Stimulated activated CD8-positive, alpha-beta memory T cell treated with anti-CD3 and anti-CD28 coated beads, Interleukin-15, amount 100 ng/mL, for 24 hours (primary cell): ENCODE results near the gene IPMK.
A peak's percentile ranks its signal among the peaks of the same experiment; 100 is the strongest.

Source experiments
- DNase-seq: peaks from one replicate; pipeline ENCODE4 v3.0.0-alpha.2; 2020; ENCODE audit warnings: low read depth

Gene IPMK

GRCh38 chr10:58267713-58268453 is at the start of gene IPMK:
TSS of gene IPMK (minus strand) at chr10:58267894. CDS start at chr10:58267611, 283 bp downstream.
- DNase-seq: peak; percentile 86

- no peak for DNase-seq
These were observed 49.2 kb upstream of the IPMK start for GRCh38 chr10:58316874-58317273.

- no peak for DNase-seq
These were observed 43.3 kb upstream of the IPMK start for GRCh38 chr10:58311026-58311425.

GRCh38 chr10:58307676-58308075 is 40.0 kb upstream of the IPMK start:
- no peak for DNase-seq

GRCh38 chr10:58305821-58306220 is 38.1 kb upstream of the IPMK start:
- no peak for DNase-seq

- DNase-seq: no peak
These were observed 36.5 kb upstream of the IPMK start for GRCh38 chr10:58304099-58304633.

- no peak for DNase-seq
These were observed 34.6 kb upstream of the IPMK start for GRCh38 chr10:58302254-58302653.

GRCh38 chr10:58300676-58301075 is 33.0 kb upstream of the IPMK start:
- no peak for DNase-seq

- DNase-seq: no peak
These were observed 31.9 kb upstream of the IPMK start for GRCh38 chr10:58299580-58299979.

- no peak for DNase-seq
These were observed 26.3 kb upstream of the IPMK start for GRCh38 chr10:58293989-58294388.

GRCh38 chr10:58291538-58292174 is 24.0 kb upstream of the IPMK start:
- DNase-seq: no peak

GRCh38 chr10:58282615-58283014 is 14.9 kb upstream of the IPMK start:
- no peak for DNase-seq

- DNase-seq: no peak
These were observed 13.5 kb upstream of the IPMK start for GRCh38 chr10:58281092-58281752.

- DNase-seq: no peak
These were observed 12.8 kb upstream of the IPMK start for GRCh38 chr10:58280477-58280876.

GRCh38 chr10:58278962-58279307 is 11.2 kb upstream of the IPMK start:
- no peak for DNase-seq

- no peak for DNase-seq
These were observed 10.7 kb upstream of the IPMK start for GRCh38 chr10:58278274-58278961.

GRCh38 chr10:58275908-58276307 is 8.2 kb upstream of the IPMK start:
- no peak for DNase-seq

- no peak for DNase-seq
These were observed 7.6 kb upstream of the IPMK start for GRCh38 chr10:58275261-58275660.

GRCh38 chr10:58269782-58270290 is 2.1 kb upstream of the IPMK start:
- DNase-seq: no peak

GRCh38 chr10:58268946-58269781 is 1.5 kb upstream of the IPMK start, which contains the start of gene CISD1:
TSS of gene CISD1 (plus strand) at chr10:58269162. CDS start at chr10:58269274, 112 bp downstream.
- DNase-seq: peak; percentile 82

- DNase-seq: no peak
These were observed 806 bp upstream of the IPMK start for GRCh38 chr10:58268454-58268945.
